Measurements from ENCODE around the gene HS6ST3.

HS6ST3 gene

DNA sequence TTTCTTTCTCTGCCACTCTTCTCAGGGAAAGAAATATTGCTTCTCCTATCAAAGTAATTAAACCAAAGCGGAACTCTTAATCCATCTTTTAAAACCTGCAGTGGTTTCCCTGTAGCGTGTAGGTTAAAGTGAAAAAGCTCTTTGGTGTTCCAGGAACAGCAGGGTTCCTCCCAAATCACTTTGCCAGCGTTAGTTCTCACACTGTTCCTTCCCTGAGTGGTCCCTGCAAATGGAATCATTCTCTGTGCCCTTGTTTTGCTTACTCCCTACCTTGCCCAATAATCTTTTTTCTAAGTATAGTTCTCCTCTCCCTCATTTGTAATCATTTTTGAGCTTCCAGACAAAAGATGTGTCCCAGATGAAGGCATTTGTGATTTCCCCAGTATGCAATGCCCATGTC is 207.5 kb downstream of the HS6ST3 start:
- Histone ChIP-seq H3K27me3 (ENCODE audit: insufficient read depth, low read length, poor library complexity) (no peaks in the 10 kb centered on the region), H3K36me3 (ENCODE audit: insufficient read depth, low read length) (no peaks in the 10 kb centered on the region), H3K4me3 (ENCODE audit: low read depth in 1 of 2, low read length in 2 of 2) (no peak overlapping the region), H3K4me2 (ENCODE audit: insufficient read depth, low read length) (no peak overlapping the region), H3K79me2 (ENCODE audit: insufficient read depth, low read length) (no peaks in the 10 kb centered on the region), H2AFZ (ENCODE audit: low read depth, low read length) (no peak overlapping the region), H3K9me3 (ENCODE audit: insufficient read depth, low read length, severe bottlenecking) (no peaks in the 10 kb centered on the region), H4K20me1 (ENCODE audit: insufficient read depth, low read length) (no peaks in the 10 kb centered on the region), H3K4me1 (ENCODE audit: insufficient read depth, low read length) (no peaks in the 10 kb centered on the region), H3K9ac (ENCODE audit: low read depth, low read length) (no peak overlapping the region), H3K27ac (ENCODE audit: low read length) (no peak overlapping the region)
- no peak for TF ChIP-seq EZH2 (IDR thresholded peaks at IDR 0.05; ENCODE audit: borderline replicate concordance, low read depth, low read length, severe bottlenecking)
- TF ChIP-seq, protein P1, sequence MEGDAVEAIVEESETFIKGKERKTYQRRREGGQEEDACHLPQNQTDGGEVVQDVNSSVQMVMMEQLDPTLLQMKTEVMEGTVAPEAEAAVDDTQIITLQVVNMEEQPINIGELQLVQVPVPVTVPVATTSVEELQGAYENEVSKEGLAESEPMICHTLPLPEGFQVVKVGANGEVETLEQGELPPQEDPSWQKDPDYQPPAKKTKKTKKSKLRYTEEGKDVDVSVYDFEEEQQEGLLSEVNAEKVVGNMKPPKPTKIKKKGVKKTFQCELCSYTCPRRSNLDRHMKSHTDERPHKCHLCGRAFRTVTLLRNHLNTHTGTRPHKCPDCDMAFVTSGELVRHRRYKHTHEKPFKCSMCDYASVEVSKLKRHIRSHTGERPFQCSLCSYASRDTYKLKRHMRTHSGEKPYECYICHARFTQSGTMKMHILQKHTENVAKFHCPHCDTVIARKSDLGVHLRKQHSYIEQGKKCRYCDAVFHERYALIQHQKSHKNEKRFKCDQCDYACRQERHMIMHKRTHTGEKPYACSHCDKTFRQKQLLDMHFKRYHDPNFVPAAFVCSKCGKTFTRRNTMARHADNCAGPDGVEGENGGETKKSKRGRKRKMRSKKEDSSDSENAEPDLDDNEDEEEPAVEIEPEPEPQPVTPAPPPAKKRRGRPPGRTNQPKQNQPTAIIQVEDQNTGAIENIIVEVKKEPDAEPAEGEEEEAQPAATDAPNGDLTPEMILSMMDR (IDR thresholded peaks at IDR 0.05; ENCODE audit: borderline replicate concordance, extremely low read depth, low read length, poor library complexity, severe bottlenecking): no peak
- ATAC-seq (ENCODE audit: insufficient read depth, low read depth): no peak
- DNase-seq: no peak

DNA sequence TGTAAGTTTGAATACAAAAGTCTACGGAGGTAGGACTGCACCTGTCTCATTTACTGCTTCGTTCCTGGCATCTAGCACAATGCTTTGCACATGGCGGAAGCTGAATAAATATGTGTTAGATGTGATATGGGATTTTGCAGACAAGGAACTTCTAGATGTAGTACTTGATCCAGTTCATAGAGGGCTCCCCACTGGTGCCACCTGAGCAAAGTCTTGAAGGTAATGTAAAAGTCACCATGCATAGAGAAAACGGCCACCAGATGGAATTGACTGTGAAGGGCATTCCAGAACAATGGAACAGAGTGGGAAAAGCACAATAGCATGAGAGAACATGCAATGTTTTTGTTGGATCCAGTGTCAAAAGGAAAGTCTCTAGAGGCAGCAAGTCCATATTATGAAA is 209.3 kb downstream of the HS6ST3 start:
- Histone ChIP-seq H4K20me1 (ENCODE audit: insufficient read depth, low read length) (no peaks in the 10 kb centered on the region), H3K9me3 (ENCODE audit: insufficient read depth, low read length, severe bottlenecking) (no peaks in the 10 kb centered on the region), H3K79me2 (ENCODE audit: insufficient read depth, low read length) (no peaks in the 10 kb centered on the region), H3K36me3 (ENCODE audit: insufficient read depth, low read length) (no peaks in the 10 kb centered on the region), H3K4me1 (ENCODE audit: insufficient read depth, low read length) (no peaks in the 10 kb centered on the region), H3K27me3 (ENCODE audit: insufficient read depth, low read length, poor library complexity) (no peaks in the 10 kb centered on the region), H3K9ac (ENCODE audit: low read depth, low read length) (no peak overlapping the region), H3K4me3 (ENCODE audit: low read depth in 1 of 2, low read length in 2 of 2) (no peak overlapping the region), H2AFZ (ENCODE audit: low read depth, low read length) (no peak overlapping the region), H3K4me2 (ENCODE audit: insufficient read depth, low read length) (no peak overlapping the region), H3K27ac (ENCODE audit: low read length) (no peak overlapping the region)
- ATAC-seq (ENCODE audit: insufficient read depth, low read depth): no peak
- TF ChIP-seq, protein P1 (IDR thresholded peaks at IDR 0.05; ENCODE audit: borderline replicate concordance, extremely low read depth, low read length, poor library complexity, severe bottlenecking): no peak
- no peak for TF ChIP-seq EZH2 (IDR thresholded peaks at IDR 0.05; ENCODE audit: borderline replicate concordance, low read depth, low read length, severe bottlenecking)
- DNase-seq: no peak

DNA sequence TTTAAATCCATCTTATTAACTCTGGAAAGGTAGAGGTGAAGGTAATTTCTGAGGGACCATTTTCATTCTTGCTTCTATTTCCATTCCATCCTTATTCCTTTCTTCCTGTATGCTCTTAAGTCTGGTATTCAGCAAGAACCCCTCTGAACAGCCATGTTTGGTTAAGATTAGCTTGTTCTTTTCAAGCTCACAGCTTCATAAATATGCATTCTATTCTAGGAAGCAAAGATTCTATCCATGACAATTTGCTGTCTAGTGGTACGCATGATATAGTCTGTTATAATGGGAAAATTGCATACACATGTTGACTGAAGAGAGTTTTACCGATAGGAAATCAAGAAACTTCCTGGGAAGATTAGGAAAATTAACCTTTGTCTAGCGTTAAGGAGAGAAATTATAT is 218.7 kb downstream of the HS6ST3 start:
- TF ChIP-seq, protein P1 (IDR thresholded peaks at IDR 0.05; ENCODE audit: borderline replicate concordance, extremely low read depth, low read length, poor library complexity, severe bottlenecking): no peak
- TF ChIP-seq EZH2 (IDR thresholded peaks at IDR 0.05; ENCODE audit: borderline replicate concordance, low read depth, low read length, severe bottlenecking): no peak

GRCh38 chr13:96314974-96315373 is 225.1 kb downstream of the HS6ST3 start:
- ATAC-seq (ENCODE audit: insufficient read depth, low read depth) (no peak), DNase-seq (no peak)
- no peaks in the 10 kb centered on the region for H3K9me3 ChIP-seq (ENCODE audit: insufficient read depth, low read length, severe bottlenecking)
- no peaks in the 10 kb centered on the region for H3K36me3 ChIP-seq (ENCODE audit: insufficient read depth, low read length)
- H3K4me1 ChIP-seq (ENCODE audit: insufficient read depth, low read length): no peaks in the 10 kb centered on the region
- no peak overlapping the region for H2AFZ ChIP-seq (ENCODE audit: low read depth, low read length)
- H3K79me2 ChIP-seq (ENCODE audit: insufficient read depth, low read length): no peaks in the 10 kb centered on the region
- H3K4me2 ChIP-seq (ENCODE audit: insufficient read depth, low read length): no peak overlapping the region
- H3K27me3 ChIP-seq (ENCODE audit: insufficient read depth, low read length, poor library complexity): no peaks in the 10 kb centered on the region
- H3K4me3 ChIP-seq (ENCODE audit: low read depth in 1 of 2, low read length in 2 of 2): no peak overlapping the region
- no peak for TF ChIP-seq EZH2 (IDR thresholded peaks at IDR 0.05; ENCODE audit: borderline replicate concordance, low read depth, low read length, severe bottlenecking)
- TF ChIP-seq, protein P1 (IDR thresholded peaks at IDR 0.05; ENCODE audit: borderline replicate concordance, extremely low read depth, low read length, poor library complexity, severe bottlenecking): no peak
- no peak overlapping the region for H3K27ac ChIP-seq (ENCODE audit: low read length)
- H4K20me1 ChIP-seq (ENCODE audit: insufficient read depth, low read length): no peaks in the 10 kb centered on the region
- H3K9ac ChIP-seq (ENCODE audit: low read depth, low read length): no peak overlapping the region

More for the DNA sequence above, 218.7 kb downstream of the HS6ST3 start:
- ATAC-seq (ENCODE audit: insufficient read depth, low read depth): no peak
- H2AFZ ChIP-seq (ENCODE audit: low read depth, low read length): no peak overlapping the region
- H3K9me3 ChIP-seq (ENCODE audit: insufficient read depth, low read length, severe bottlenecking): no peaks in the 10 kb centered on the region
- no peaks in the 10 kb centered on the region for H3K36me3 ChIP-seq (ENCODE audit: insufficient read depth, low read length)
- no peak overlapping the region for H3K4me2 ChIP-seq (ENCODE audit: insufficient read depth, low read length)
- H3K27ac ChIP-seq (ENCODE audit: low read length): no peak overlapping the region
- DNase-seq: no peak
- H3K4me3 ChIP-seq (ENCODE audit: low read depth in 1 of 2, low read length in 2 of 2): no peak overlapping the region
- H3K27me3 ChIP-seq (ENCODE audit: insufficient read depth, low read length, poor library complexity): no peaks in the 10 kb centered on the region
- H3K9ac ChIP-seq (ENCODE audit: low read depth, low read length): no peak overlapping the region
- H4K20me1 ChIP-seq (ENCODE audit: insufficient read depth, low read length): no peaks in the 10 kb centered on the region
- no peaks in the 10 kb centered on the region for H3K79me2 ChIP-seq (ENCODE audit: insufficient read depth, low read length)
- no peaks in the 10 kb centered on the region for H3K4me1 ChIP-seq (ENCODE audit: insufficient read depth, low read length)

Measured in DND-41 (cell line).